PC-3 (cell line): ENCODE results near the gene TRAPPC8.
"Not testable (repeated sequence)": the region's sequence is repeated elsewhere in the genome, so short reads cannot be mapped to it uniquely, and the experiment has no call there.

ENCODE experiments used
- CTCF ChIP-seq: fragments of 300-600 bp; sonication (generic); conservative IDR thresholded peaks from 2 replicates; pipeline ENCODE4 v1.5.1; 2017; ENCODE audit warnings: antibody characterized with exemption, low read depth, mild to moderate bottlenecking, low read length
- EZH2 ChIP-seq: fragments of 300-600 bp; sonication (generic); IDR thresholded peaks from one replicate; pipeline ENCODE4 v1.6.1; 2017; ENCODE audit warnings: antibody characterized with exemption, mild to moderate bottlenecking, low read length; ENCODE audit not compliant: unreplicated experiment
- EZH2phosphoT487 ChIP-seq: fragments of 300-600 bp; sonication (generic); IDR thresholded peaks from 2 replicates; pipeline ENCODE4 v1.6.1; 2018; ENCODE audit warnings: mild to moderate bottlenecking, antibody characterized with exemption, low read length, borderline replicate concordance

DNA sequence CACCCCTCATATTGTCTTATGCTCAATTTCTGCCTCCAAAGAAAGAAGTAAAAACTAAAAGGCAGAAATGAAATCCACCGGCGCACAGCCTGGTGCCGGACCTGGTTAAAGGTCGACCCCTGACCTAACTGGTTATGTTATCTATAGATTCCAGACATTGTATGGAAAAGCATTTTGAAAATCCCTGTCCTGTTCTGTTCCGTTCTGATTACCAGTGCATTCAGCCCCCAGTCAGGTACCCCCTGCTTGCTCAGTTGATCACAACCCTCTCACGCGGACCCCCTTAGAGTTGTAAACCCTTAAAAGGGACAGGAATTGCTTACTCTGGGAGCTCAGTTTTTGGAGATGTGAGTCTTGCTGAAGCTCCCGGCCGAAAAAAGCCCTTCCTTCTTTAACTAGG, 5.4 kb upstream of the TRAPPC8 start:
- TF ChIP-seq EZH2, CTCF, EZH2phosphoT487: not testable (repeated sequence)
